ENCODE data around the gene DEPDC5.

DNA sequence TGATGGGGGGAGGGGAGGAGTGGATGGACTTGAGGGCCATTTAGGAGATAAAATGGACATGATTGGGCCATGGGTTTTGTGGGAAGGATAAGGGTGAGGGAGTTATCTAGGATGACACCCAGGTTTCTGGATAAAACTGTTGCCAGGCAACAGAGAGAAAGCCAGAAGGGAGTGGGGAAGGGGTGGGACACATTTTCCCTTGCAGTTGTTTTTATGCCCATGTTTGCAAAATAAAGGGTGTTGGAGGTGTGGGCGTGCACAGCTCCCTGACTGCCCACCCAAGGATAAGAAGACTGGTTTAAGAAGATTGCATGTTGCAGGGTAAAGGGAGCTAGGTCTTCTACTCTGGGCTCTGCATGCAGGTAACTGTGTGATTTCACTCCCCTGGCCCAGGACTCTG lies 172.2 kb downstream of the DEPDC5 start:
- TF ChIP-seq, protein P1, sequence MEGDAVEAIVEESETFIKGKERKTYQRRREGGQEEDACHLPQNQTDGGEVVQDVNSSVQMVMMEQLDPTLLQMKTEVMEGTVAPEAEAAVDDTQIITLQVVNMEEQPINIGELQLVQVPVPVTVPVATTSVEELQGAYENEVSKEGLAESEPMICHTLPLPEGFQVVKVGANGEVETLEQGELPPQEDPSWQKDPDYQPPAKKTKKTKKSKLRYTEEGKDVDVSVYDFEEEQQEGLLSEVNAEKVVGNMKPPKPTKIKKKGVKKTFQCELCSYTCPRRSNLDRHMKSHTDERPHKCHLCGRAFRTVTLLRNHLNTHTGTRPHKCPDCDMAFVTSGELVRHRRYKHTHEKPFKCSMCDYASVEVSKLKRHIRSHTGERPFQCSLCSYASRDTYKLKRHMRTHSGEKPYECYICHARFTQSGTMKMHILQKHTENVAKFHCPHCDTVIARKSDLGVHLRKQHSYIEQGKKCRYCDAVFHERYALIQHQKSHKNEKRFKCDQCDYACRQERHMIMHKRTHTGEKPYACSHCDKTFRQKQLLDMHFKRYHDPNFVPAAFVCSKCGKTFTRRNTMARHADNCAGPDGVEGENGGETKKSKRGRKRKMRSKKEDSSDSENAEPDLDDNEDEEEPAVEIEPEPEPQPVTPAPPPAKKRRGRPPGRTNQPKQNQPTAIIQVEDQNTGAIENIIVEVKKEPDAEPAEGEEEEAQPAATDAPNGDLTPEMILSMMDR (IDR thresholded peaks at IDR 0.05; ENCODE audit: insufficient read depth, low read length): no peak
- no peak for TF ChIP-seq POLR2AphosphoS5 (IDR thresholded peaks at IDR 0.05; ENCODE audit: low read depth)
- TF ChIP-seq, protein P2, sequence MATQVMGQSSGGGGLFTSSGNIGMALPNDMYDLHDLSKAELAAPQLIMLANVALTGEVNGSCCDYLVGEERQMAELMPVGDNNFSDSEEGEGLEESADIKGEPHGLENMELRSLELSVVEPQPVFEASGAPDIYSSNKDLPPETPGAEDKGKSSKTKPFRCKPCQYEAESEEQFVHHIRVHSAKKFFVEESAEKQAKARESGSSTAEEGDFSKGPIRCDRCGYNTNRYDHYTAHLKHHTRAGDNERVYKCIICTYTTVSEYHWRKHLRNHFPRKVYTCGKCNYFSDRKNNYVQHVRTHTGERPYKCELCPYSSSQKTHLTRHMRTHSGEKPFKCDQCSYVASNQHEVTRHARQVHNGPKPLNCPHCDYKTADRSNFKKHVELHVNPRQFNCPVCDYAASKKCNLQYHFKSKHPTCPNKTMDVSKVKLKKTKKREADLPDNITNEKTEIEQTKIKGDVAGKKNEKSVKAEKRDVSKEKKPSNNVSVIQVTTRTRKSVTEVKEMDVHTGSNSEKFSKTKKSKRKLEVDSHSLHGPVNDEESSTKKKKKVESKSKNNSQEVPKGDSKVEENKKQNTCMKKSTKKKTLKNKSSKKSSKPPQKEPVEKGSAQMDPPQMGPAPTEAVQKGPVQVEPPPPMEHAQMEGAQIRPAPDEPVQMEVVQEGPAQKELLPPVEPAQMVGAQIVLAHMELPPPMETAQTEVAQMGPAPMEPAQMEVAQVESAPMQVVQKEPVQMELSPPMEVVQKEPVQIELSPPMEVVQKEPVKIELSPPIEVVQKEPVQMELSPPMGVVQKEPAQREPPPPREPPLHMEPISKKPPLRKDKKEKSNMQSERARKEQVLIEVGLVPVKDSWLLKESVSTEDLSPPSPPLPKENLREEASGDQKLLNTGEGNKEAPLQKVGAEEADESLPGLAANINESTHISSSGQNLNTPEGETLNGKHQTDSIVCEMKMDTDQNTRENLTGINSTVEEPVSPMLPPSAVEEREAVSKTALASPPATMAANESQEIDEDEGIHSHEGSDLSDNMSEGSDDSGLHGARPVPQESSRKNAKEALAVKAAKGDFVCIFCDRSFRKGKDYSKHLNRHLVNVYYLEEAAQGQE (IDR thresholded peaks at IDR 0.05; ENCODE audit: insufficient replicate concordance, low read depth): no peak
